IPS-18c (cell line): ENCODE measurements around the gene LRMDA.

Source experiments
- H3K4me3 ChIP-seq: 2 replicates; pipeline ENCODE4 v1.7.0; 2013; ENCODE audit warnings: low read depth, mild to moderate bottlenecking, low read length, moderate library complexity; ENCODE audit not compliant: insufficient read depth
- H3K9me3 ChIP-seq: one replicate; pipeline ENCODE4 v1.6.1; 2013; ENCODE audit warnings: mild to moderate bottlenecking, low read length, moderate library complexity; ENCODE audit not compliant: control insufficient read depth, insufficient read depth

The LRMDA gene

GRCh38 chr10:76265441-76266113 lies 834.2 kb downstream of the LRMDA start:
- no peak overlapping the region for H3K4me3 ChIP-seq
- no peaks in the 10 kb centered on the region for H3K9me3 ChIP-seq

GRCh38 chr10:76268530-76268929 lies 837.1 kb downstream of the LRMDA start:
- Histone ChIP-seq H3K9me3 (no peaks in the 10 kb centered on the region), H3K4me3 (no peak overlapping the region)

GRCh38 chr10:76268954-76269353 lies 837.5 kb downstream of the LRMDA start:
- H3K9me3 ChIP-seq: no peaks in the 10 kb centered on the region
- no peak overlapping the region for H3K4me3 ChIP-seq

GRCh38 chr10:76270464-76270863 lies 839.0 kb downstream of the LRMDA start:
- Histone ChIP-seq H3K4me3 (no peak overlapping the region), H3K9me3 (no peaks in the 10 kb centered on the region)

- Histone ChIP-seq H3K9me3 (no peaks in the 10 kb centered on the region), H3K4me3 (no peak overlapping the region)
Observed at GRCh38 chr10:76274933-76275332, 843.5 kb downstream of the LRMDA start.

- no peaks in the 10 kb centered on the region for H3K9me3 ChIP-seq
Observed at GRCh38 chr10:76278811-76279460, 847.5 kb downstream of the LRMDA start.

GRCh38 chr10:76281659-76282058 lies 850.2 kb downstream of the LRMDA start:
- no peaks in the 10 kb centered on the region for H3K9me3 ChIP-seq

More at GRCh38 chr10:76278811-76279460, 847.5 kb downstream of the LRMDA start:
- H3K4me3 ChIP-seq: no peak overlapping the region

GRCh38 chr10:76282061-76283025 lies 850.9 kb downstream of the LRMDA start:
- no peaks in the 10 kb centered on the region for H3K9me3 ChIP-seq
- no peak overlapping the region for H3K4me3 ChIP-seq

More at GRCh38 chr10:76281659-76282058, 850.2 kb downstream of the LRMDA start:
- H3K4me3 ChIP-seq: no peak overlapping the region

GRCh38 chr10:76284351-76284750 lies 852.9 kb downstream of the LRMDA start:
- Histone ChIP-seq H3K4me3 (no peak overlapping the region), H3K9me3 (no peaks in the 10 kb centered on the region)

- H3K9me3 ChIP-seq: no peaks in the 10 kb centered on the region
- no peak overlapping the region for H3K4me3 ChIP-seq
Observed at GRCh38 chr10:76285012-76285411, 853.6 kb downstream of the LRMDA start.

- Histone ChIP-seq H3K9me3 (no peaks in the 10 kb centered on the region), H3K4me3 (no peak overlapping the region)
Observed at GRCh38 chr10:76285515-76285914, 854.1 kb downstream of the LRMDA start.

GRCh38 chr10:76286536-76286935 lies 855.1 kb downstream of the LRMDA start:
- Histone ChIP-seq H3K9me3 (no peaks in the 10 kb centered on the region), H3K4me3 (no peak overlapping the region)

GRCh38 chr10:76287856-76288255 lies 856.4 kb downstream of the LRMDA start:
- no peaks in the 10 kb centered on the region for H3K9me3 ChIP-seq
- no peak overlapping the region for H3K4me3 ChIP-seq

GRCh38 chr10:76291175-76291574 lies 859.8 kb downstream of the LRMDA start:
- Histone ChIP-seq H3K9me3 (no peaks in the 10 kb centered on the region), H3K4me3 (no peak overlapping the region)

- H3K4me3 ChIP-seq: no peak overlapping the region
- no peaks in the 10 kb centered on the region for H3K9me3 ChIP-seq
Observed at GRCh38 chr10:76291885-76292284, 860.5 kb downstream of the LRMDA start.

- Histone ChIP-seq H3K9me3 (no peaks in the 10 kb centered on the region), H3K4me3 (no peak overlapping the region)
Observed at GRCh38 chr10:76296957-76297356, 865.5 kb downstream of the LRMDA start.

- no peaks in the 10 kb centered on the region for H3K9me3 ChIP-seq
Observed at GRCh38 chr10:76297358-76297757, 865.9 kb downstream of the LRMDA start.

More at GRCh38 chr10:76297358-76297757, 865.9 kb downstream of the LRMDA start:
- no peak overlapping the region for H3K4me3 ChIP-seq
